Lung microvascular endothelial cell (primary cell): ENCODE data around the gene GRPEL1. TPM values are rescaled to one million over a fixed set of nuclear protein-coding genes. Genes with fewer than 3 reads are reported as not detected.
A peak's percentile ranks its signal among the peaks of the same experiment; 100 is the strongest.
"Not testable (repeated sequence)": the region's sequence is repeated elsewhere in the genome, so short reads cannot be mapped to it uniquely, and the experiment has no call there.

Experiments used
- DNase-seq, 2 donors: peaks; one replicate each; pipeline versions ENCODE4 v3.0.0 to v3.0.0-alpha.2; 2010; ENCODE audit warnings: low read depth in 2 of 2
- total RNA-seq: library from RNA; depleted of rRNA; stranded (reverse); fragments of >200 nt; gene quantifications from 2 replicates; pipeline ENCODE4 v1.2.1, GENCODE V29; 2014

The GRPEL1 gene
- total RNA-seq, 1 donor from 2014 or later: 21.6 TPM

DNA sequence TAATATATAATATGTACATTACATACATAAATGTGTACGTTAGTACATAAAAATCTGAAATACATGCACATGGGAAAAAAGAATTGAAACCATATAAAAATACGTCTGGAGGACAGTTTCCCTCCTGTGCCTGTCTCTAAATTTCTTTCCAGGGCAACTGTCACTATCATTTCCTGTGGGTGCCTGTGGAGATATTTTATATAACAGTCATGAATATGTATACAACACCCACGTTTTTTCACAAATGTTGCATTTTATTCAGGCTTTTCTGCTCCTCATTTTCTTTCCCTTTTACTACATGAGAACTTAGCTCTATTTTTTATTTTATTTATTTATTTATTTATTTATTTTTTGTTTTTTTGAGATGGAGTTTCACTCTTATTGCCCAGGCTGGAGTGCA, 24.2 kb upstream of the GRPEL1 start:
- DNase-seq: no peak

DNA sequence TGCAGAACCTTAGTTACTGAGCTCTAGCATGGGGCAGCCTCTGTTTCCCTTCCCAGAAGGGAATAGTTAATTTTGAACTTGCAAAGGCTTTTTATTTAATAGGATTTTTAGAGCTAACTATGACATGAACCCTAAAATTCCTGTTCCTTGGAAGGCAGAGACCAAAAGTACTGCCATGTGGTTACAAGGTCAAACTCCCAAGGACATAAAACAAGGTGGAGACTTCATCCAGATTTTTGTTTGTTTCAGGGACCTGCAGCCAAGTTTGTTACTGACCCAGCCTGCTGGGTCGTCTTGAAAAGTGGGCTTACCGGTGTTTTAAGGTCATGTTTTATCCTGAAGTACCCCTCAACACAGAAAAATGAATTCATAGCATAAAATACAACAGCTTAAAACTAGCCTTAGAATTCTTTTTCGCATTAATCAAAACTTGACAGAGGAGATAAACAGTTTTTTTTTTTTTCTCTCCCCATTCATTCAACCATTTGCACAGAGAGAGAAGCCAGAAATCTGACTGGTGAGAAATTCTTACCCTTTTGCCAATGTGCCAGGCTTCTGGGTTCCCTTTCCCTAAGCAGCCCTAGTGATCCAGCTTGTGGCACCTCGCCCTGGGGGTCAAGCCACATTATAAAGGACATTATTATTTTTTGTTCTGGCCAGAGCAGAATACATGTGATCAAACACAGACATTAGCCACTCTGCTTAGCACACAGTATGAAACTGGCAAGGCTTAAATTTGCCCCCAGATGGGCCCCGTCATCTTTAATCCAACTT, 21.5 kb upstream of the GRPEL1 start:
- no peak for DNase-seq

- no peak for DNase-seq
These were observed 19.2 kb upstream of the GRPEL1 start for GRCh38 chr4:7087036-7087435.

- DNase-seq: no peak
These were observed 18.5 kb upstream of the GRPEL1 start for GRCh38 chr4:7086384-7086783.

DNA sequence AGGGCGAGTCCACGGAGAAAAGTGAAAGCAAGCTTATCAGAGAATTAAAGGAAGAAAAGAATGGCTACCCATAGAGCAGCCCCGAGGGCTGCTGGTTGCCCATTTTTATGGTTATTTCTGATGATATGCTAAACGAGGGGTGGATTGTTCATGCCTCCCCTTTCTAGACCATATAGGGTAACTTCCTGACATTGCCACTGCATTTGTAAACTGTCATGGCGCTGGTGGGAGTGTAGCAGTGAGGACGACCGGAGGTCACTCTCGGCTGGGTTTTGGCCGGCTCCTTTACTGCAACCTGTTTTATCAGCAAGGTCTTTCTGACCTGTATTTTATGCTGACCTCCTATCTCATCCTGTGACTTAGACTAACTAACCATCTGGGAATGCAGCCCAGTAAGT, 16.7 kb upstream of the GRPEL1 start:
- not testable (repeated sequence) for DNase-seq

DNA sequence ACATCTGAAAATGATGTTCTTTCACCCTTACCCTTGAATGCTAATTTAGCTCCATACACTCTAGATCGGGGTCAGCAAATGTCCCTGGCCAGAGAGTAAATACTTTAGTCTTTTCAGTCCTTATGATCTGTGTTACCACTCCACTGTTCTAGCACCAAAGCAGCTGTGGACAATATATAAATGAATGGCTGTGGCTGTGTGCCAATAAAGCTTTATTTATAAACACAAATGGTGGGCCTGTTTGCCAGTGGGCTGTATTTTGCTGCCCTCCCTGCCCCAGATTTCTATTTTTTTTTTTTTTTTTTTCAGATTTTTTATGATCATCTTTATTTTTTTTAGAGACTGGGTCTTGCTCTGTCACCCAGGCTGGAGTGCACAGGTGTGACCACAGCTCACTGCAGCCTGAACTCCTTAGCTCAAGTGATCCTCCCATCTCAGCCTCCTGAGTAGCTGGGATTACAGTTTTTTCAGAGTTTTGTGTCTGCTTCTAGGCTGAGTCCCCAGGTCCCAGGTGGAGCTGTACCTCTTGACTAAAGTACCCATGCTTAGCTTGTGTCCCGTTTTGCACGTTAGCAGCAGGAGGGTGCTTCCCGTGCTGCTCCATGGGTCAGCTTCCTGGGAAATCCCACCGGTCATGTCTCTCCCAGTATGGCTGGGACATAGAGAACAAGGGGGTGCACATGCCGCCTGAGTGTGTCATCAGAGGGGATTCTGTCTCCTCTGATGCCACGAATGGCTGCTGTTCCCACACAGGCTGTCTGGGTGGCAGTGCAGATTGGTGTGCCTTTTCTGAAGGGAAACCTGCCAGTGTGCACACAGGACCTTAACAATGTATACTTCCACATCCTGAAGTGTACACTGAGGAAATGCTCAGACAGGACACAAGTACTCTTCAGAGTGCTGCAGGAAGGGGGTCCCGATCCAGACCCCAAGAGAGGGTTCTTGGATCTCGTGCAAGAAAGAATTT, 16.0 kb upstream of the GRPEL1 start:
- no peak for DNase-seq

DNA sequence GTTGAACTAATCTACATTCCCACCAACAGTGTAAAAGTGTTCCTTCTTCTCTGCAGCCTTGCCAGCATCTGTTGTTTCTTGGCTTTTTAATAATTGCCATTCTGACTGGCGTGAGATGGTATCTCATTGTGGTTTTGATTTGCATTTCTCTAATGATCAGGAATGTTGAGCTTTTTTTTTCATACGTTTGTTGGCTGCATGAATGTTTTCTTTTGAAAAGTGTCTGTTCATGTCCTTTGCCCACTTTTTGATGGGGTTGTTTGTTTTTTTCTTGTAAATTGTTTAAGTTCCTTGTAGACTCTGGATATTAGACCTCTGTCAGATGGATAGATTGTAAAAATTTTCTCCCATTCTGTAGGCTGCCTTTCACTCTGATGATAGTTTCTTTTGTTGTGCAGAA, 12.0 kb upstream of the GRPEL1 start:
- not testable (repeated sequence) for DNase-seq

DNA sequence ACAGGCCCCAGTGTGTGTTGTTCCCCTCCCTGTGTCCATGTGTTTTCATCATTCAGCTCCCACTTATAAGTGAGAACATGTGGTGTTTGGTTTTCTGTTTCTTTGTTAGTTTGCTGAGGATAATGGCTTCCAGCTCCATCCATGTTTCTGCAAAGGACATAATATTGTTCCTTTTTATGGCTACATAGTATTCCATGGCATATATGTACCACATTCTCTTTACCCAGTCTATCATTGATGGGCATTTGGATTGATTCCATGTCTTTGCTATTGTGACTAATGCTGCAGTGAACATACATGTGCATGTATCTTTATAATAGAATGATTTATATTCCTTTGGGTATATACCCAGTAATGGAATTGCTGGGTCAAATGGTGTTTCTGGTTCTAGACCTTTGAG, 11.6 kb upstream of the GRPEL1 start:
- not testable (repeated sequence) for DNase-seq

GRCh38 chr4:7078025-7078424, 10.2 kb upstream of the GRPEL1 start:
- DNase-seq: no peak

DNA sequence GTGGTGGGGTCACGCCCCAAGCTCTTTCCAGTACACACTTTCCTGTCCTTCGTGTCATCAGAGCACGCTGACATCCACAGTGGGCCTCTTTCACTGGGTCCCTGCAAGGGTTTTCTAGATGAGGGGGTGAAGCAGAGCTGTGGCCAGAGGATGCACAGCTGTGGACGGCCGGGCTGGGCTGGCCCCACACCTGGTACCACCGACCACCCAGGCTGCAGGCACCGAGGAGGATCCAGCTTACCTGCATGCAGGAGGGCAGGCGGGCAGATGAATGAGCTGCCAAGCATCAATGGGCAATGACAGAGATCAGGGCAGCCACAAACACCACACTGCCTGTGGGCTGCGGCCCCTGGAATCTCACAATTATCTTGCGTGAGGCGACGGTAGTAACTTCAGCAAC, 9.5 kb upstream of the GRPEL1 start:
- DNase-seq: no peak

GRCh38 chr4:7076696-7077082, 8.8 kb upstream of the GRPEL1 start:
- DNase-seq: no peak

- peak in 1 of 2 donors; percentile 56 for DNase-seq
These were observed 8.3 kb upstream of the GRPEL1 start for GRCh38 chr4:7075962-7076695.

- no peak for DNase-seq
These were observed 6.6 kb upstream of the GRPEL1 start for GRCh38 chr4:7074426-7074825.

DNA sequence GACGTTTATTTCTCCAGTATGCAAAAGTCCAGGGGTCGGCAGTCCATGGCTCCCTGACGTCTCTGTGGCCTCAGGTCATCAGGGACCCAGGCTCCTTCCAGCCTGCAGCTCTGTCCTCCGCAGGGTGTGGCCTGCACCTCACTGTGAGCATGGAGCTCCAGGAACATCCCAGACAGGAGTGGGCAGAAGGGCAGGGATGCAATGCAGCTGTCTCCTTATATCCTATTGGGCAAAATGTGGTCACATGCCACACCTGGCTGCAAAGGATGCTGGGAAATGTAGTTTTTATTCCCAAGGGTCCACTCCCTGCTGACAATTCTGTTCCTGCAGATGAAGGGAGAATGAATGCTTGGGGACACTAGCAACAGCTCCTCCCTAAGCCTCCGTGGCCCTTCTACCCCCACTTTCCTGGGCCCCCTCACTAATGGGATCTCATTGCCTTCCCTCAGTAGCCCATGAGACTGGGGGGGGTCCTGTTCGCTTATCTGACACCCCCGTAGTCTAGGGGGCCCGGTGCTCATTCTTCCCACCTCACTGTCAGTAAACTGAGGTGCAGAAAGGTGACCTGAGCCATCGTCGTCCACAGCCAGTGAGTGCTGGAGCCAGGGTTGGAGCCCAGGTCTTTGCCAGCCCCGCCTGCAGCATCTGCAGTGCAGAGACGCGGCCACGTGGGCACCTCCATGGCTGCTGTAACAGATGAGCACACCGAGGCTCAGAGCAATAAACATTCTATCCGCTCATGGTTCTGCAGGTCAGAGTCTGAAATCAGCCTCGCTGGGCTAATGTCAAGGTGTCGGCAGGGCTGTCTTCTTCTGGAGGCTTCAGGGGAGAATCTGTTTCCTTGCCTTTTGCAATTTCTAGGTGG, 5.9 kb upstream of the GRPEL1 start:
- DNase-seq: peak; percentile 48 to 69

- no peak for DNase-seq
These were observed 5.2 kb upstream of the GRPEL1 start for GRCh38 chr4:7073059-7073458.

DNA sequence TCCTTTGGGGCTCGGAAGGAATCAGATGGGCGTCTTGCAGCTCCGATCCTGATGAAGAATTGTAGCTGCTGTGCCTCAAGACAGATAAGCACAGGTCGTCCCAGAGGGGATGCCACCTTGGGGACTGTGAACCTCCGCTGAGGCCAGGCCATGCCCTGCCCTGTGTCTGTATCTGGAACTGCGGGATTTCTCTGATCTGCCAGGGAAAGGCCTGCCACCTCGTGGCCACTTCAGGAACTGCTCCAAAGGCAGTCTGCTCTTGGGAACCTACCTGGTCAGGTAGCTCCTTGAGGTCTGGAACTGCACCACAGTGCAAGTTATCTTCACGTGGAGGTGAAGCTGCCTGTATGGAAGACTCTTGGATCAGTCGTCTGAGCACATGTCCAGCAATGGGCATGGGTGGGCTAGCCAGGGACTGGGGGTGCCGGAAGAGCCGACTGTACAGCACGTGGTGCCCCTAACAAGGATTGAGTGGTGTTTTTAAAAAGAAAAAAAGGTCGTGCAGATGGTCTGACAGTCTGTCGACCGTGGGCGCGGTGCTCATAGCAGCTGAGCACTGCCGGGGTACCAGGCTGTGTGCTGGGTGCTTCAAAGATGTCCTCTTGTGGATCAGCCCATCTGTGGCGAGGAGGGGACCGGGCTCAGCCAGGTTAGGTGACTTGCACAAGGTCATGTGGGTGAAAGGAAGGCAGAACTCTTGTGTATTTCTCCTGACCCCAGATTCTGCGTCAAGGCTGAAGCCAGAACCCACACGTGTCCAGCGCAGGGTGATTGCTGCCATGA, 3.1 kb upstream of the GRPEL1 start:
- peak; percentile 72 to 82 for DNase-seq

DNA sequence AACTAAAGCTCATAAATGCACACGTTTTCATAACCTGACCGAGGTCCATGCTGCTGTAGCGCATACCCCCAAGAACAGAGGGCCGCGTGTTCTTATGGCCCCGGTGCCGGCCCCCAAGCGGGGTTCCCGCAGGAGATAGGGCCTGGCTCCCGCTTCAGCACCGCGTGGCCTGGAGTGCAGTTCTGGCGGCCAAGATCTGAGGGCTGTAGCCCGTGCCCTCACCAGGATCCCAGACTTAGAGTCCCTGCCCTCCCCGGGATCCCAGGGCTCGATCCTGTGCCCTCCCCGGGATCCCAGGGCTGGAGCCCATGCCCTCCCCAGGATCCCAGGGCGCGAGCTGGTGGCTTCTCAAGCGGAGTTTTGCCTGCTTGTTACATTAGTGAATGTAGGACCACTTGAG, 1.0 kb upstream of the GRPEL1 start:
- DNase-seq: peak in 1 of 2 donors; percentile 28

- DNase-seq: no peak
These were observed 497 bp upstream of the GRPEL1 start for GRCh38 chr4:7068279-7068842.

DNA sequence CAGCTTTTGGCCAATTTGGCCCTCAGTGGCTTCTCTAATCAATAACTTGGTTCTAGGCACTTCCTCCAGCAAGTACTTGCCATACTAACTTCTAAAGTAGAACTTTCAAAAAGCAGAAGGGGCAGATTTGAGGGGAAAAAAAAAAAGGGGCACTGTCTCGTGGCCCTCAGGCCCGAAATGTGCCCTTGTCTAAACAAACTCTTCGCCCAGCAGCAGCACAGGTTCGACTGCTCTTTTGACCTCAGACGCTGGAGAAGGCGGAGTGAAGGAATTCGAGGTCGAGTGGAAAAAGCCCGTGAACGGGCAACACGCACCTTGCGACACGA, 775 bp downstream of the GRPEL1 start:
- DNase-seq: no peak

DNA sequence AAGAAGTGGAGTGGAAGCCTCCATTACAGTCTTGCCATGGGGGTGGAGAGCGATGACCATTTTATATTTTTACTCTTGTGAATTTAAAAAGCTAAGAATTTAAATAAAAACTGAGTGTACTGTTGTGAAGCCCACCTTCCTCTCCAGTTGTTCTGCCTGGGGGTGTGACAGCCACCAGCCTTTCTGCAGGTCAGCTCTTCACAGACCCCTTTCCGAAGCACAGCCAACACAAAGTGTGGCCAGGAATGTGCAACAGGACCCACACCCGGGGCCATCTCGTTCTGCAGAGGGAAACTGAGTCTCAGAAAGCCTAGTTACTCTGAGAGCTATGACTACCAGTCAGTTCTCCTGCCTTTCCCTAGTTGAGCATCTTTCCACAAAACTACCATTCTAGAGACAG, 1.4 kb downstream of the GRPEL1 start:
- no peak for DNase-seq
